Mammary epithelial cell (primary cell): Measurements from ENCODE around the gene AGAP1.

ENCODE experiments used
- CTCF ChIP-seq, 2 donors: IDR thresholded peaks in 1 of 2; conservative IDR thresholded peaks in 1 of 2; 2 replicates each; pipeline ENCODE4 v1.5.1; 2011 to 2012; ENCODE audit warnings: inconsistent platforms in 2 of 2, low read length in 2 of 2, mild to moderate bottlenecking in 2 of 2, control low read depth in 1 of 2, low read depth in 1 of 2; ENCODE audit not compliant: insufficient read depth in 1 of 2; ENCODE audit errors: extremely low read depth in 1 of 2
- EZH2 ChIP-seq: IDR thresholded peaks from 2 replicates; pipeline ENCODE4 v1.6.1; 2012; ENCODE audit warnings: low read length, inconsistent platforms, borderline replicate concordance

DNA sequence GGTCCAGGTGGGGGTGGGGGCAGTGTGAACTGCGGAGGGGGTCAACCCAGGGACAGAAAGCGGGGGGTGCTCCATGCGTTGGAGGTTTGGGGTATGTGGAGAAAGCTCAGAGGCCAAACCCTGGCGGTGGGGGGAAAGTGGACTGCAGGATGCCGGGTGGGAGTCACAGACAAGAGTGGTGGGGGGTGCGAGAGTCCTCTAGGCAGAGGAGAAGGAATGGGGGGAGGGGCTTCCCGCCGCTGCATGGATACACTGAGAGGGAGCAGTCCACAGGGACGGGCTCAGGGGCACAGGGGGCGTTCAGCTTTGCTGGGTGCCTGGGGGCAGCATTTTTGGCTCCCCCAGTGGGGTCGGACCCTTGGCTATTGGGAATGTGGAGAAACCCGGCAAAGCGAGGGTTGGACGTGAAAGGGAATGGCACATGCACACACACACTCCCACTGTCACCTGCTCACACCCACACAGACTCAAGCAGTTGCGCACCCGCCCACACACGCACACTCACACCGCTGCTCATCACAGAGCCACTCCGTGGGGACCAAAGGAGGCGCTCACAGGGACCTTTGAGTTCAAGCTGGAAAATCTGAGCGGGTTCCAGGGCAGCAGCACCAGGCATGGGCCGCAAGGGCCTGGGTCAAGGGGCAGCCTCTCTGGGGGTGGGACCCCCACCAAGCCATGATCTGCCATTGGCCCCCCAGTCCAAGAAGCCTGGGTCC, 666.7 kb downstream of the AGAP1 start:
- TF ChIP-seq CTCF (conservative IDR thresholded peaks at IDR 0.05 in 1 of 2, IDR thresholded peaks at IDR 0.05 in 1 of 2; ENCODE audit: extremely low read depth in 1 of 2, insufficient read depth in 1 of 2, low read depth in 1 of 2, low read length in 2 of 2) (no peak), EZH2 (no peak)
